ENCODE data around the gene RABGAP1.

Gene RABGAP1

DNA sequence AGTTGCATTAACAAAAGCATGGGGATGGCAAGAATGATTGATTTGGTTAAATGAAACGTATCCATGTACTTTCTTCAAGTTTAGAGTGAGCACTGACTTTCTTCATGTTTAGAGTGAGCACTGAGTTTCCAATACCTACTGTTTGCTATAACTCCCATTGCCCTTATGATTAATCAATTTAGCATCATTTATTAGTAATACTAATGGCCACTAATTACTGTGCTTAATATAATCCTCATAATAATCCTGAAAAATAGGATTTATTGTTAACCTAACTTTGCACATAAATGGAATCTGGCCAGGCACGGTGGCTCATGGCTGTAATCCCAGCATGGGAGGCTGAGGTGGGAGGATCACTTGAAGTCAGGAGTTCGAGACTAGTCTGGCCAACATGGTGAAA, 70.6 kb downstream of the RABGAP1 start:
- DNase-seq = no peak

- no peak for DNase-seq
These were observed 71.2 kb downstream of the RABGAP1 start for GRCh38 chr9:123011878-123012528.

- no peak for DNase-seq
These were observed 75.8 kb downstream of the RABGAP1 start for GRCh38 chr9:123016631-123017030.

GRCh38 chr9:123020796-123021195, 80.0 kb downstream of the RABGAP1 start:
- no peak for DNase-seq

- no peak for DNase-seq
These were observed 85.6 kb downstream of the RABGAP1 start for GRCh38 chr9:123026425-123026824.

GRCh38 chr9:123027517-123027916, 86.7 kb downstream of the RABGAP1 start:
- no peak for DNase-seq

DNA sequence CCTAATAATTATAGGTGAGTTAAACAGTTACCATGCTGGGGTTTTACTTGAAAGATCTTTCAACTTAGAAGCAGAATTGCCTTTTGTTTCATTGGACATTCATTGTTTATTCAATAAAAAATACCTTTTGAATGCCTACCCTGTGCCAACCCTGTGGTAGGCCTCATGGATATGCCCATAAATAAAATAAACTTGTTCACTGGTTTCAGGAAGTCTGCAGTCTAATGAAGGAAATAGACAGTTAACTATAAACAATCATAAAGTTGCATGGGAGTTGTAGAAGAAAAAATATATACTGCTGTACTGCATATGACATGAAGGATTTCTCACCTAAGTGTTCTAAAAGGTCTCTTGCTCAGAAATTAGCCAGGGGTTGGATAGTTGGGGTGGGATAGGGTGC, 87.3 kb downstream of the RABGAP1 start:
- no peak for DNase-seq

- DNase-seq = no peak
These were observed 88.2 kb downstream of the RABGAP1 start for GRCh38 chr9:123028973-123029372.

DNA sequence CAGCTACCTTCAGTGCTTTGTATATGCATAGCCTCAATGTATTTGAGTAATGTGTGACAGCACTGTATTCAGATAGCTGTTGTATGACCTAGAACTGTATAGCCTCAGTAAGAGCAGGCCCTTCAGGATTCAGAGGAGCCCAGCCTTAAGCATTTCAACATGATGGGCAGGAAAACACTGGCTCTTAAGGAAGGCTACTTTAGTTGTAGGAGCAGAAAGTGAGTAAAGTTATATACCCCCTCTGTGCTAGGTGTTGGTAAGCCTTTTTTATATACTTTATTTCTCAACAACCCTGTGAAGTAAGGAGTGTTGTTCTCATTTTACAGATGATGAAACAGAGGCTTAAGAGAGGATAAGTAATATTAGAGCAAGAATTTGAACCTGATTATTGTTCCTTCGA, 91.1 kb downstream of the RABGAP1 start:
- DNase-seq = no peak

GRCh38 chr9:123033352-123033751, 92.5 kb downstream of the RABGAP1 start, which contains the start of gene GPR21:
Gene GPR21, plus strand, starts transcription at chr9:123033667. Its CDS starts 900 bp downstream, at chr9:123034567.
- DNase-seq = no peak

DNA sequence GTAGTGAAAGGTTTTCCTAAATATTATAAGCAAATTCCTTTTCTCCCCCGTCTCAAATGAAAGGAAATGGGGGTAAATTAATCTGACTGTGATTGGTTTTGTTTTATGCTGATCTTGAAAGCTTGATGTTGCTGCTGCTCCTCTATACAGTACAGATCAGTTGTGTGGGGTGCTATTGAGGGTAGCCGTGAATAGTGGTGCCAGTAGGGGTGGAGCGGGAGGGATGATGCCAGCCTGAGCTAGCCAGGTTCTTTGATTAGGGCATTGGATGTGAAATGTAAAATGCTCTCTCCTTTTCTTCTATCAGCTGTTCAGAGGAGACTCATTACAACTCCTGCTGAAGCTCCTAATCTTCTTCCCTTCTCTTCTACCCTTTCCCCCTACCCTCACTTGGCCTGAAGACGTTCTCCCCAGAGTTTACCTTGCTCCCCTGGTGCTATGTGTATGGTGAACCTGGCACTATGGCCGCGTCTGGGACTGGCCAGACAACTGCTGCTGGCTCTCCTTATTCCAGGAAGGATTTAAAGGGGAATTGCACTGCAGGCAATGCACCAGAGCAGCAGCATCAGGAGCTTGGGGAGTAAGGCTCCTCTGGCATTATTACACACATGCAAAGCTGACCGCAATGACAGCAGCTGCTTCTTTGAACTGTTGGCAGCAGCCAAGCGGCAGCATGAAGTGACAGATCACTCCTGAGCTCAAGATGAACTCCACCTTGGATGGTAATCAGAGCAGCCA, 93.2 kb downstream of the RABGAP1 start:
- DNase-seq = no peak

DNA sequence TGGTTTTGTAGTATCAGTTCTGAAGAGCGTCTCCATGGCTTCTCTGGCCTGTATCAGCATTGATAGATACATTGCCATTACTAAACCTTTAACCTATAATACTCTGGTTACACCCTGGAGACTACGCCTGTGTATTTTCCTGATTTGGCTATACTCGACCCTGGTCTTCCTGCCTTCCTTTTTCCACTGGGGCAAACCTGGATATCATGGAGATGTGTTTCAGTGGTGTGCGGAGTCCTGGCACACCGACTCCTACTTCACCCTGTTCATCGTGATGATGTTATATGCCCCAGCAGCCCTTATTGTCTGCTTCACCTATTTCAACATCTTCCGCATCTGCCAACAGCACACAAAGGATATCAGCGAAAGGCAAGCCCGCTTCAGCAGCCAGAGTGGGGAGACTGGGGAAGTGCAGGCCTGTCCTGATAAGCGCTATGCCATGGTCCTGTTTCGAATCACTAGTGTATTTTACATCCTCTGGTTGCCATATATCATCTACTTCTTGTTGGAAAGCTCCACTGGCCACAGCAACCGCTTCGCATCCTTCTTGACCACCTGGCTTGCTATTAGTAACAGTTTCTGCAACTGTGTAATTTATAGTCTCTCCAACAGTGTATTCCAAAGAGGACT, 94.2 kb downstream of the RABGAP1 start:
- DNase-seq = no peak

GRCh38 chr9:123035791-123036190, 95.0 kb downstream of the RABGAP1 start:
- no peak for DNase-seq

DNA sequence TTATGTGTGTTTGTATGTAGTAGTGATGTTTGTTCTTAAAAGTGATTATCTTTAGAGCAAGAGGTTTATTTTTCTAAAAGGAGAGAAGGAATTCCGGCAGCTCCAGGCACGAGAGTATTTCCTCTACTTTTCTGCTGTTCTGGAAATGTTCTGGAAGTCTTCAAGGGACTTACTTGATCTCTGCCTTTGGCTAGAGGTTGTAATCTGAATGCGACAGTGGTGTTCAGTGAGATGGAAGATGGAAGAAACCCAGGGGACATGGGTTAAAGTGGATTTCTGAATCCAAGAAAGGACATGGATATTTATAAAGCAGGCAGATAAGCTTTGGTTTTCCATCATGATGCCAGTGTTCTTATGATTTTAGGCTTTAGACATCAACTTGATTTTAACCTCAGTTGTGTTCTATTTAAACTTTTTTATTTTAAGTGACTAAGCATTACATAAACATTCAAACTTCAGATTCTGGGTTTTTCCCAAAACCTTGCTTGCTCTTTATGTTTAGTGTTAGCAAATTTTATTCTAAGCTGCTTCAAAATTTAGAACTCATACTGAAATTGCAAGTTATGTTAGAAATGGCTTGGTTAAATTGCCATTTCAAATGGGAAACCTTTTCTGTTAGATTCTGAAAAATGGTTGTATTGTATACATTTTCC, 96.2 kb downstream of the RABGAP1 start:
- no peak for DNase-seq

DNA sequence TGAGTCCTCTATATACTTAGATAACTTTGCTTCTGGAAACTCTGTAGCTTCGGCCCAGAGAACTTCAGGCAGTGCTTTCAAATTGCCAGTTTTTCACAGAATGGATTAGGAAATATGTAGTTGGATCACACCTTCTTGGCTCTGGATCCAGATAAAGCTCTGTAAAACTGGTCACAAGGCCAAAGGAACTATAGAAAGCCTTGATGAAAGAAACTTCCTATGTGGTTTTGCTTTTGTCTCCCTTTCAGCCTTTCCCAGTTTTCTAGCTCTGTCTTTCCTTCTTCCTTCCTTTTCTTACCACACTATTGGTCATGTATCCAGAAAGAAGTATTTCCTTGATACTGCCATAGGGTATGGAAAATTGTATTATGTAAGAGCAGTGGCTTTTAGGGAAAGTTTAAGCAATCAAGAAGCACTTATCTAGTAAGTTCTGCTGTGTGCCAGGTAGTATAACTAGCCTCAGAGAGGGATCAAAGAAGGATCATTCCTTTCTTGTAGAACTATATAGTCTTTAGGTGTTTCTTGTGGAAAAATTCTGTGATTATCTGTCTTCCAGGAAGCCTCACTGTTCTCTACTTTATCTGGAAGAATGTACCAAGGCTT, 98.9 kb downstream of the RABGAP1 start:
- DNase-seq = no peak

GRCh38 chr9:123040801-123041200, 100.0 kb downstream of the RABGAP1 start:
- DNase-seq = no peak

DNA sequence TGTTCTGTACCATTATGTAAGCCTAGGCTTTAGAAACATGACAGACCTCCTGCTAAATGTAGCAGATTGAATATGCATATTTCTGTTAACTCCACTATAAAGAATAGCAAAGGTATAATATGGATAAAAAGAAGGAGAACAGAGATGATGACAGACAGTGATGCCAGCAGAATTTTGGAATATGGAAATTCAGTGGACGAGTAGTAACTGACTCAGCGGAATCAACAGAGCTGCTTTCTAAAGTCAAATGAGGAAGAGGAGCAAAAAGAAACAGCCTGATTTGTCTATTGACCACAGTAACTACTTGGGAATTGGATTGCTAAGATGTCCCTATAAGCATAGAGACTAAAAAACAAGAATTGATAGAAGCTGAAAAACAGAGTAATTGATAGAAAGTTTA, 100.7 kb downstream of the RABGAP1 start:
- DNase-seq = no peak

- DNase-seq = no peak
These were observed 102.5 kb downstream of the RABGAP1 start for GRCh38 chr9:123043081-123043939.

DNA sequence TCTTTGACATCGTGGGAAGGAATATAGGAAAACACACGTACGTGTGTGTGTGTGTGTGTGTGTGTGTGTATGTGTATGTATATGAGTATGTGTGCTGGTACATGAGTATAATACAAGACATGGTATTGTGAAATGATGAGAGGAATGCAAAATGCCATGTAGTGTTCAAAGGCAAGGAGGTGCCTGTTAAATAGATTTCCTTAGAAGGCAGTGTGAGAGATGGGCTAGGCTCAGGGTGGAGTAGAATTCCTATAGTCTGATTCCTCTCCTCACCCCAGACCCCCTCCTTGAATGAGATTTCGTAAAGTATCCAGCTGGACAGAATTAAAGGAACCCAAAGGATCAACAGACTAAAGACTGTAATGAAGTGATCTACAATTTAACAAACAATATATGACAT, 103.8 kb downstream of the RABGAP1 start:
- DNase-seq = no peak

GRCh38 chr9:123046406-123047195, 105.8 kb downstream of the RABGAP1 start:
- no peak for DNase-seq

DNA sequence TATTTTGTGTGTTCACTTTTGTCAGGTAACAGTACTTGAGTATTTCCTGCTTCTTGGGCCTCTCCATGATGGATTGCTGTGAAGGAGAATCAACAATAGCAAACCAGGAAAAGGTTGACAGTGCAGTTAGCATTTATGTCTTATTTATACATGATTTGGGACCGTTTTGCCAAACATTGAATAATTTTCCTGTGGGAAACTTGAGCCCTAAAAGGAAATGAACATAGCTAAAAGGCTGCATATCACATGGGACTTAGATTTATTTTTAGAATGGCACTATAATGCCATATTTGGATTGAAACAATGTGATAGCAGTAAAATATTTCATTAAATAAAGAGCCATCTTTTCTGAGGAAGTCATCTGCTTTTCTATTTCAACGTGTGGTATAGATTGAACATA, 107.9 kb downstream of the RABGAP1 start:
- no peak for DNase-seq

Measured in CD4-positive, alpha-beta T cell treated with Interferon gamma for 1 hour (primary cell).